ENCODE results near the gene XRRA1.
"Not testable (repeated sequence)": the region's sequence is repeated elsewhere in the genome, so short reads cannot be mapped to it uniquely, and the experiment has no call there.

XRRA1 gene

GRCh38 chr11:74896311-74896710 is 52.6 kb downstream of the XRRA1 start:
- DNase-seq (ENCODE audit: low read depth): no peak

GRCh38 chr11:74895340-74896116 is 53.4 kb downstream of the XRRA1 start:
- no peak for DNase-seq (ENCODE audit: low read depth)

- DNase-seq (ENCODE audit: low read depth): not testable (repeated sequence)
Measured at GRCh38 chr11:74893015-74893414, 55.9 kb downstream of the XRRA1 start.

GRCh38 chr11:74877132-74877531 is 71.8 kb downstream of the XRRA1 start:
- DNase-seq (ENCODE audit: low read depth): no peak

GRCh38 chr11:74871037-74871436 is 77.9 kb downstream of the XRRA1 start:
- DNase-seq (ENCODE audit: low read depth): no peak

GRCh38 chr11:74870485-74870884 is 78.4 kb downstream of the XRRA1 start:
- no peak for DNase-seq (ENCODE audit: low read depth)

GRCh38 chr11:74866557-74866956 is 82.3 kb downstream of the XRRA1 start:
- no peak for DNase-seq (ENCODE audit: low read depth)

- DNase-seq (ENCODE audit: low read depth): no peak
Measured at GRCh38 chr11:74863410-74863809, 85.5 kb downstream of the XRRA1 start.

- no peak for DNase-seq (ENCODE audit: low read depth)
Measured at GRCh38 chr11:74860743-74861142, 88.1 kb downstream of the XRRA1 start.

GRCh38 chr11:74853223-74853622 is 95.7 kb downstream of the XRRA1 start:
- DNase-seq (ENCODE audit: low read depth): no peak

- DNase-seq (ENCODE audit: low read depth): no peak
Measured at GRCh38 chr11:74849525-74850391, 99.1 kb downstream of the XRRA1 start.

- no peak for DNase-seq (ENCODE audit: low read depth)
Measured at GRCh38 chr11:74847895-74848294, 101.0 kb downstream of the XRRA1 start.

GRCh38 chr11:74847395-74847794 is 101.5 kb downstream of the XRRA1 start:
- DNase-seq (ENCODE audit: low read depth): no peak

- no peak for DNase-seq (ENCODE audit: low read depth)
Measured at GRCh38 chr11:74846770-74847169, 102.1 kb downstream of the XRRA1 start.

GRCh38 chr11:74845978-74846517 is 102.8 kb downstream of the XRRA1 start:
- DNase-seq (ENCODE audit: low read depth): no peak

- no peak for DNase-seq (ENCODE audit: low read depth)
Measured at GRCh38 chr11:74844865-74845264, 104.0 kb downstream of the XRRA1 start.

- no peak for DNase-seq (ENCODE audit: low read depth)
Measured at GRCh38 chr11:74844072-74844471, 104.8 kb downstream of the XRRA1 start.

GRCh38 chr11:74842967-74843366 is 105.9 kb downstream of the XRRA1 start:
- DNase-seq (ENCODE audit: low read depth): no peak

- no peak for DNase-seq (ENCODE audit: low read depth)
Measured at GRCh38 chr11:74840486-74840885, 108.4 kb downstream of the XRRA1 start.

GRCh38 chr11:74839971-74840370 is 108.9 kb downstream of the XRRA1 start:
- DNase-seq (ENCODE audit: low read depth): no peak

GRCh38 chr11:74839446-74839845 is 109.4 kb downstream of the XRRA1 start:
- DNase-seq (ENCODE audit: low read depth): no peak

GRCh38 chr11:74838188-74838587 is 110.7 kb downstream of the XRRA1 start:
- no peak for DNase-seq (ENCODE audit: low read depth)

- DNase-seq (ENCODE audit: low read depth): no peak
Measured at GRCh38 chr11:74837191-74837590, 111.7 kb downstream of the XRRA1 start.
